ENCODE results near the gene PNMA6E.

PNMA6E gene

GRCh38 chrX:153445106-153445855, 44.1 kb upstream of the PNMA6E start:
- no peak; the same call in 2 of the 3 replicates for ATAC-seq
- TF ChIP-seq ZC3H10 (CRISPR knock-in tag; IDR thresholded peaks at IDR 0.05) (no peak), BACH2 (CRISPR knock-in tag; IDR thresholded peaks at IDR 0.05; ENCODE audit: borderline replicate concordance) (no peak), ZNF8 (CRISPR knock-in tag; IDR thresholded peaks at IDR 0.05) (no peak)

GRCh38 chrX:153444333-153445011, 43.3 kb upstream of the PNMA6E start:
- no peak for TF ChIP-seq ARNTL (CRISPR knock-in tag; IDR thresholded peaks at IDR 0.05; ENCODE audit: borderline replicate concordance, low read depth)
- TF ChIP-seq CSRNP3 (CRISPR knock-in tag; IDR thresholded peaks at IDR 0.05): no peak
- no peak; the same call in 2 of the 3 replicates for ATAC-seq

GRCh38 chrX:153443476-153444332, 42.6 kb upstream of the PNMA6E start:
- ATAC-seq: 0 out of 3 replicates have a peak, but pooled peaks have one; percentile 11
- TF ChIP-seq ARNTL (CRISPR knock-in tag; IDR thresholded peaks at IDR 0.05; ENCODE audit: borderline replicate concordance, low read depth): no peak
- TF ChIP-seq PPARA (CRISPR knock-in tag; IDR thresholded peaks at IDR 0.05; ENCODE audit: borderline replicate concordance): no peak
- no peak for TF ChIP-seq ZNF8 (CRISPR knock-in tag; IDR thresholded peaks at IDR 0.05)
- TF ChIP-seq ZNF565 (CRISPR knock-in tag; conservative IDR thresholded peaks at IDR 0.05; ENCODE audit: low read depth): no peak
- no peak for TF ChIP-seq OSR1 (CRISPR knock-in tag; IDR thresholded peaks at IDR 0.05)
- TF ChIP-seq PATZ1 (CRISPR knock-in tag; IDR thresholded peaks at IDR 0.05; ENCODE audit: borderline replicate concordance): no peak
- TF ChIP-seq CSRNP3 (CRISPR knock-in tag; IDR thresholded peaks at IDR 0.05): no peak
- no peak for TF ChIP-seq TCF4 (CRISPR knock-in tag; IDR thresholded peaks at IDR 0.05; ENCODE audit: borderline replicate concordance)
- no peak for TF ChIP-seq POU6F1 (CRISPR knock-in tag; IDR thresholded peaks at IDR 0.05; ENCODE audit: borderline replicate concordance, low read depth)
- no peak for TF ChIP-seq ZFP30 (CRISPR knock-in tag; IDR thresholded peaks at IDR 0.05)
- TF ChIP-seq SNAI2 (CRISPR knock-in tag; IDR thresholded peaks at IDR 0.05): no peak
- no peak for TF ChIP-seq ISL1 (CRISPR knock-in tag; IDR thresholded peaks at IDR 0.05)
- no peak for TF ChIP-seq GLIS3 (CRISPR knock-in tag; IDR thresholded peaks at IDR 0.05)
- TF ChIP-seq BACH2 (CRISPR knock-in tag; IDR thresholded peaks at IDR 0.05; ENCODE audit: borderline replicate concordance): no peak
- no peak for TF ChIP-seq TOX (CRISPR knock-in tag; IDR thresholded peaks at IDR 0.05; ENCODE audit: borderline replicate concordance)
- no peak for TF ChIP-seq TSHZ2 (CRISPR knock-in tag; IDR thresholded peaks at IDR 0.05)
- no peak for TF ChIP-seq CREB5 (CRISPR knock-in tag; IDR thresholded peaks at IDR 0.05; ENCODE audit: low read depth)
- no peak for TF ChIP-seq ZFP3 (CRISPR knock-in tag; IDR thresholded peaks at IDR 0.05)
- no peak for TF ChIP-seq CSDC2 (CRISPR knock-in tag; IDR thresholded peaks at IDR 0.05)
- TF ChIP-seq RARB (CRISPR knock-in tag; IDR thresholded peaks at IDR 0.05): no peak
